ENCODE results near the gene TXNRD1. TPM values are rescaled to one million over a fixed set of nuclear protein-coding genes. Genes with fewer than 3 reads are reported as not detected.

The TXNRD1 gene
- total RNA-seq, result 100 to 1,000 TPM; 111 to 140 (median 128) TPM

DNA sequence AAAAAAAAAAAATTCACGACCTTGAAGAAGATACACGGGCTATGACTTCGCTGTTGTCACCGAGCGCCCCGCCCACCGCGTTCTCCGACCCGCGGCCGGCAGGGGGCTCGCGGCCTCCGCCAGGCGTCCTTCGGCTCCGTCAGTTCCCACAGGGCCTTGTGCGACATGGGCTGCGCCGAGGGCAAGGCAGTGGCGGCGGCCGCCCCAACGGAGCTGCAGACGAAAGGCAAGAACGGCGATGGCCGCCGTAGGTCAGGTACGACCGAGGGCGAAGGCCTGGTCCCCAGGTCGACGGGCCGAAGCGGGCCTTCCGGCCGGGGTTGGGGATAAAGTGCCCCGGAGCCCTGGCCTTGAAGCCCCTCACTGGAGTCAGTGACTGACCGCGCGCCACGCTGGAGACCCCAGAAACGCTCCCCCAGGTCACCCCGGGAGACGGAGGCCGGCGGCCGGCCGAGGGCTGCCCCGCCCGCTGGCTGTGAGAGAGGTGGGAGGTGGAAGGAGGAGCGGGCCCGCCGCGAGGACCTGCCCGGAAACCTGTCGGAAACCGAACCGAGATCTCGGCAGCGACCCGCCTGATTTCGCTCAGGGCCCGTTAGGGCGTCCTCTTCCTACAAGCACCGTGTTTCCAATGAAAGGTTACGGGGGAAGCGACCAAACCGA, at the start of gene TXNRD1:
TXNRD1 (plus strand) TSS at position 142 of the 660 bp plus-strand sequence; CDS start at position 166, 24 bp downstream.
- Histone ChIP-seq H3K27me3 (no peaks in the 10 kb centered on the region), H3K4me1 (peaks cover 0 to 23% (median 8%) of the 10 kb centered on the region in 4 donors), H3K27ac (peak within 1 kb of the TSS; percentile 69 to 85 (median 80)), H3K4me3 (peak within 1 kb of the TSS; percentile 52 to 74 (median 58)), H3K36me3 (no peaks in the 10 kb centered on the region), H3K9me3 (no peaks in the 10 kb centered on the region)
- TF ChIP-seq, protein P1, sequence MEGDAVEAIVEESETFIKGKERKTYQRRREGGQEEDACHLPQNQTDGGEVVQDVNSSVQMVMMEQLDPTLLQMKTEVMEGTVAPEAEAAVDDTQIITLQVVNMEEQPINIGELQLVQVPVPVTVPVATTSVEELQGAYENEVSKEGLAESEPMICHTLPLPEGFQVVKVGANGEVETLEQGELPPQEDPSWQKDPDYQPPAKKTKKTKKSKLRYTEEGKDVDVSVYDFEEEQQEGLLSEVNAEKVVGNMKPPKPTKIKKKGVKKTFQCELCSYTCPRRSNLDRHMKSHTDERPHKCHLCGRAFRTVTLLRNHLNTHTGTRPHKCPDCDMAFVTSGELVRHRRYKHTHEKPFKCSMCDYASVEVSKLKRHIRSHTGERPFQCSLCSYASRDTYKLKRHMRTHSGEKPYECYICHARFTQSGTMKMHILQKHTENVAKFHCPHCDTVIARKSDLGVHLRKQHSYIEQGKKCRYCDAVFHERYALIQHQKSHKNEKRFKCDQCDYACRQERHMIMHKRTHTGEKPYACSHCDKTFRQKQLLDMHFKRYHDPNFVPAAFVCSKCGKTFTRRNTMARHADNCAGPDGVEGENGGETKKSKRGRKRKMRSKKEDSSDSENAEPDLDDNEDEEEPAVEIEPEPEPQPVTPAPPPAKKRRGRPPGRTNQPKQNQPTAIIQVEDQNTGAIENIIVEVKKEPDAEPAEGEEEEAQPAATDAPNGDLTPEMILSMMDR (IDR thresholded peaks at IDR 0.05), result peak; percentile 79 to 89 (median 85)
- TF ChIP-seq POLR2A (IDR thresholded peaks at IDR 0.05) (peak in 1 of 2 donors; percentile 37), EP300 (IDR thresholded peaks at IDR 0.05) (peak in 1 of 2 donors; percentile 78)
- WGBS, 2 donors, result 4 to 10% methylated on average over 44 to 50 of the region's 71 CpGs
- peak; percentile 55 to 64 for DNase-seq (ENCODE audit: low spot score in 2 of 2)

DNA sequence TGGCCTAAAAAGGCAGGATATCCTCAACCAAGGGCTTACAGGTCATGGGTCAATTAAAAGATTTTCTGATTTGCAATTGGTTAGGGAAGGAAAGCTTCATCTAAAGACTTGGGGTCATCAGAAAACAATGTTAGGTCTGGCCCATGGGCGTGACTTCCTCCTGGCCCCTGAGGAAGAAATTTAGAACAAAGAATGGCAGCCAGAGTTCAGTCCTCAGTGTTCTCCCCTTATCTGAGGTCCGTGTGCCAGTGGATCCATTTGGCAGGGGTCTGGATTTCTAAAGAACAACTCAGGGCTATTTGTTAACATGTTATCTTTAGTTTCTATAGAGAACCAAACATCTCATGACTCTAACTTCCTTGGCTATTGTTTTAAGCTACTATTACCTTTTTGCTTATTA, 49.8 kb upstream of the TXNRD1 start:
- TF ChIP-seq POLR2A (IDR thresholded peaks at IDR 0.05) (no peak), EP300 (IDR thresholded peaks at IDR 0.05) (no peak)
- TF ChIP-seq, protein P1 (IDR thresholded peaks at IDR 0.05), result no peak
- H3K4me3 ChIP-seq, result no peak overlapping the region
- no peaks in the 10 kb centered on the region for H3K9me3 ChIP-seq
- H3K36me3 ChIP-seq, result no peaks in the 10 kb centered on the region
- no peaks in the 10 kb centered on the region for H3K4me1 ChIP-seq
- DNase-seq (ENCODE audit: low spot score in 2 of 2), result no peak
- peak overlapping the region in 1 of 4 donors; percentile 4 for H3K27ac ChIP-seq
- H3K27me3 ChIP-seq, result no peaks in the 10 kb centered on the region
- WGBS, 2 donors, result 65 to 71% methylated on average over 2 of the region's 2 CpGs

DNA sequence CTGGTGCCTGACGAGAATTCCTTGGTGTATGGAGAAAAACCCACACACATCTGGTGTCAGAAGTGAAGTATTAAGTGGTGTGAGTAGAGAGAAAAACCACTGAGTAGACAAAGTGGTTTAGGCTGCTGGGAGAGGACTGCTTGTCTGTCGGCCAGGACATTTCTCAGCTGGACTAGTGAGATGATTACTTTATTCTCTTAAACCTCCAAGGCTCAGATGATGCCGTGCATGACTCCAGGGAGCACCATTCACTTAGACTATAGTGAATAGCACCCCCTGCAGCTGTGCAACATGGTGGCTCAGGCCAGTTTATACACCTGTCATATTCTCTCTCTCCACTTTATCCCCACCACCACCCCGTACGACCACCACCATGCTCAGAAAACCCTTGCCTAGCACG, 49.1 kb upstream of the TXNRD1 start:
- Histone ChIP-seq H3K36me3 (no peaks in the 10 kb centered on the region), H3K4me1 (no peaks in the 10 kb centered on the region), H3K9me3 (no peaks in the 10 kb centered on the region), H3K27ac (peak overlapping the region in 1 of 4 donors; percentile 4), H3K27me3 (no peaks in the 10 kb centered on the region), H3K4me3 (no peak overlapping the region)
- 64 to 72% methylated on average over 6 of the region's 6 CpGs for WGBS, 2 donors
- no peak for DNase-seq (ENCODE audit: low spot score in 2 of 2)
- TF ChIP-seq, protein P1 (IDR thresholded peaks at IDR 0.05), result no peak
- TF ChIP-seq POLR2A (IDR thresholded peaks at IDR 0.05) (no peak), EP300 (IDR thresholded peaks at IDR 0.05) (no peak)

DNA sequence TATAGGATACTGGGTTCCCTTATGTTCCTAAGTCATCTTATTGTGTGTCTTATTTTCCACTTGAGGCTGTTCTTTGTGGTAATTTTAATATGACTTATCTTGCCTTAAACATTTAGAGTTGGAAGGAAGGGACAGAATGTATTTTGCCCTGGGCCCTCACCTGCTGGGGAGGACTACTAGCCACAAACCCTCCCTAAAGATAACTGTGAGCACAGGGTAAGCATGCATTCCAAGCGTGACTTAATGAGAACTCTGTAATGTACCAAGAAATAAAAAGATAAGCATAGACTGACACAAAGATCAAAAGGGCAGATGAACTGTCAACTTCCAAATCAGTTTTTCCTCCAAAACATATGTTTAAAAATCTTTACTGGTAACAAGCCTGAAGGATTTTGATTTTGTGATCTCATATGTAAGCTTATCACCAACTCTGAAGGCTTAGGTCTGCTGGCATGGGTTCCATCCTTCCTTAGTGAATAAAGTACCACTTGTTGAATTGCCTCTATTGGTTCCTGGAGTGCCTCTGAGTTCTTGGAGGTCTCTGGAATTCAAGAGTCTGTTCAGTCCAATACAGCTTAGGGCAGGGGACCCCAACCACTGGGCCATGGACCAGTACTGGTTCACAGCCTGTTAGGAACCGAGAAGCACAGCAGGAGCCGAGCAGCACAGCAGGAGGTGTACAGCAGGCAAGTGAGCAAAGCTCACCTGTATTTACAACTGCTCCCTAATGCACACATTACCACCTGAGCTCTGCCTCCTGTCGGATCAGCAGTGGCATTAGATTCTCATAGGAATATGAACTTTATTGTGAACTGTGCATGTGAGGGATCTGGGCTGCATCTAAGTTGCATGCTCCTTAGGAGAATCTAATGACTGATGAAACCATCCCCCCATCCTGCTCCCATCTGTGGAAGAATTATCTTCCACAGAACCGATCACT, 47.8 kb upstream of the TXNRD1 start:
- TF ChIP-seq, protein P1 (IDR thresholded peaks at IDR 0.05), result no peak
- TF ChIP-seq EP300 (IDR thresholded peaks at IDR 0.05), result no peak
- TF ChIP-seq POLR2A (IDR thresholded peaks at IDR 0.05), result no peak
- DNase-seq (ENCODE audit: low spot score in 2 of 2), result no peak
- WGBS, 2 donors, result 72 to 93% methylated on average over 5 of the region's 5 CpGs

More for the DNA sequence above, 47.8 kb upstream of the TXNRD1 start:
- Histone ChIP-seq H3K4me3 (no peak overlapping the region), H3K36me3 (no peaks in the 10 kb centered on the region), H3K9me3 (no peaks in the 10 kb centered on the region), H3K27ac (no peak overlapping the region), H3K4me1 (no peaks in the 10 kb centered on the region), H3K27me3 (no peaks in the 10 kb centered on the region)
